ENCODE results near the gene ZNF24. TPM values are rescaled to one million over a fixed set of nuclear protein-coding genes. Genes with fewer than 3 reads are reported as not detected.

Gene ZNF24
- total and polyA plus RNA-seq, 8 donors: 7.5 to 37.8 (median 21.3) TPM

GRCh38 chr18:35311496-35311895 lies 32.7 kb downstream of the ZNF24 start:
- H3K27ac ChIP-seq: no peak overlapping the region
- H3K4me3 ChIP-seq: no peak overlapping the region
- H3K27me3 ChIP-seq: no peaks in the 10 kb centered on the region
- ATAC-seq (no peak), FAIRE-seq (no peak), DNase-seq (no peak)
- peaks cover 0 to 9% (median 2%) of the 10 kb centered on the region in 4 donors for H3K9me3 ChIP-seq
- TF ChIP-seq, protein P1, sequence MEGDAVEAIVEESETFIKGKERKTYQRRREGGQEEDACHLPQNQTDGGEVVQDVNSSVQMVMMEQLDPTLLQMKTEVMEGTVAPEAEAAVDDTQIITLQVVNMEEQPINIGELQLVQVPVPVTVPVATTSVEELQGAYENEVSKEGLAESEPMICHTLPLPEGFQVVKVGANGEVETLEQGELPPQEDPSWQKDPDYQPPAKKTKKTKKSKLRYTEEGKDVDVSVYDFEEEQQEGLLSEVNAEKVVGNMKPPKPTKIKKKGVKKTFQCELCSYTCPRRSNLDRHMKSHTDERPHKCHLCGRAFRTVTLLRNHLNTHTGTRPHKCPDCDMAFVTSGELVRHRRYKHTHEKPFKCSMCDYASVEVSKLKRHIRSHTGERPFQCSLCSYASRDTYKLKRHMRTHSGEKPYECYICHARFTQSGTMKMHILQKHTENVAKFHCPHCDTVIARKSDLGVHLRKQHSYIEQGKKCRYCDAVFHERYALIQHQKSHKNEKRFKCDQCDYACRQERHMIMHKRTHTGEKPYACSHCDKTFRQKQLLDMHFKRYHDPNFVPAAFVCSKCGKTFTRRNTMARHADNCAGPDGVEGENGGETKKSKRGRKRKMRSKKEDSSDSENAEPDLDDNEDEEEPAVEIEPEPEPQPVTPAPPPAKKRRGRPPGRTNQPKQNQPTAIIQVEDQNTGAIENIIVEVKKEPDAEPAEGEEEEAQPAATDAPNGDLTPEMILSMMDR (IDR thresholded peaks at IDR 0.05): no peak
- H3K36me3 ChIP-seq: peaks cover 0 to 6% (median 0%) of the 10 kb centered on the region in 3 donors
- no peaks in the 10 kb centered on the region for H3K4me1 ChIP-seq
- 80 to 95% methylated on average over 2 of the region's 2 CpGs for WGBS, 2 donors
- intact Hi-C loops (cut with DNase I): no loop called here

DNA sequence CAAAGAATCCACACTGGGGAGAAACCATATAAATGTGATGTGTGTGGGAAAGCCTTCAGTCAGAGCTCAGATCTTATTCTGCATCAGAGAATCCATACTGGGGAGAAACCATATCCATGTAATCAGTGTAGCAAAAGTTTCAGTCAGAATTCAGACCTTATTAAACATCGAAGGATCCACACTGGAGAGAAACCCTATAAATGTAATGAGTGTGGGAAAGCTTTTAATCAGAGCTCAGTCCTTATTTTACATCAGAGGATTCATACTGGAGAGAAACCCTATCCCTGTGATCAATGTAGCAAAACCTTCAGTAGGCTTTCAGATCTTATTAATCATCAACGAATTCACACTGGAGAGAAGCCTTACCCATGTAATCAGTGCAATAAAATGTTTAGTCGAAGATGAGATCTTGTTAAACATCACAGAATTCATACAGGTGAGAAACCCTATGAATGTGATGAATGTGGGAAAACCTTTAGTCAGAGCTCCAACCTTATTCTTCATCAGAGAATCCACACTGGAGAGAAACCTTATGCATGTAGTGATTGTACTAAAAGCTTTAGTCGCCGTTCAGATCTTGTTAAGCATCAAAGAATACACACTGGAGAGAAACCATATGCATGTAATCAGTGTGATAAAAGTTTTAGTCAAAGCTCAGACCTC lies 37.5 kb downstream of the ZNF24 start:
- DNase-seq (no peak), ATAC-seq (no peak)

DNA sequence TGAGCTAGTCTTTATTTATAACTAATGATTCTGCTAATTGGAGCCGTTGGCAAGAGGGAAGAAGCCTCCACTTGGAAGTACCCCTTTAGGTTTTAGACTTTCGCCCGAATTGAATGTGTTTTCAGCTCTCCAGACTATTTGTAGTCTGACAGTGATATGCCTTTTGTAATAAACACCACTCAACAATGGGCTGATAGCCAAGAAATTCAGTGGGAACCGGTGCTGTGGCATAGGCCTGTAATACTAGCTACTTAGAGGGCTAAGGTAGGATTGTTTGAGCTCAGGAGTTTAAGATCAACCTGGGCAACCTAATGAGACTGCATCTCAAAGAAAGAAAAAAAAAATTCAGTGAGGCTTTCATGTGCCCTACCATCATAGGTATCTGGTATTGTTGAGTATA lies 40.6 kb downstream of the ZNF24 start:
- FAIRE-seq (no peak), ATAC-seq (no peak), DNase-seq (no peak)
- H3K4me1 ChIP-seq: no peaks in the 10 kb centered on the region
- peaks cover 0 to 15% (median 0%) of the 10 kb centered on the region in 3 donors for H3K36me3 ChIP-seq
- peaks cover 0 to 19% (median 2%) of the 10 kb centered on the region in 4 donors for H3K9me3 ChIP-seq
- no peaks in the 10 kb centered on the region for H3K27me3 ChIP-seq
- 95% methylated on average over 4 of the region's 4 CpGs for WGBS, 2 donors
- H3K4me3 ChIP-seq: no peak overlapping the region
- no peak overlapping the region for H3K27ac ChIP-seq
- TF ChIP-seq, protein P1 (IDR thresholded peaks at IDR 0.05): no peak
- intact Hi-C loops (cut with DNase I): no loop called here

More for the DNA sequence above, 37.5 kb downstream of the ZNF24 start:
- Histone ChIP-seq H3K36me3 (peaks cover 0 to 15% (median 0%) of the 10 kb centered on the region in 3 donors), H3K27me3 (no peaks in the 10 kb centered on the region), H3K27ac (no peak overlapping the region), H3K4me3 (no peak overlapping the region), H3K4me1 (no peaks in the 10 kb centered on the region), H3K9me3 (peaks cover 0 to 19% (median 2%) of the 10 kb centered on the region in 4 donors)
- TF ChIP-seq, protein P1 (IDR thresholded peaks at IDR 0.05): no peak
- 98 to 100% methylated on average over 5 of the region's 5 CpGs for WGBS, 2 donors
- intact Hi-C loops (cut with DNase I): no loop called here
- FAIRE-seq: no peak

DNA sequence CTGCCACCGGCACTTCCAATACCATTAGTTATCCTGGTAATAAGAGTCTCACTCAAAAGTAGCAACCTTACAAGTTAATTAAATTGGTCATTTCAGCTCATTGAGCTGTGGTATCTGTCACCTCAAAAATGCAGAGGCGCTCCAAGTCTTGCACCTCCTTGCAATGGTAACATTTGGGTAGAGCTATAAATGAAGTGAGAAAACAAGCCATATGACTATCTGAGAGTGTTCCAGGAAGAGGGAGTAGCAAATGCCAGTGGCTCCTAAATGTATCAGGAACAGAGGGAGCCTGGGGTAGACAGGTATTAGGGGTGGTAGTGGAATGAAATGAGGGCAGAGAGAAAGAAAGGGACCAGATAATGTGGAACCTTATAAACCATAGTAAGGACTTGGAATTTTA lies 48.2 kb downstream of the ZNF24 start:
- TF ChIP-seq, protein P1 (IDR thresholded peaks at IDR 0.05): no peak
- Histone ChIP-seq H3K9me3 (no peaks in the 10 kb centered on the region), H3K4me3 (no peak overlapping the region), H3K27me3 (no peaks in the 10 kb centered on the region), H3K4me1 (peaks cover 0 to 5% (median 2%) of the 10 kb centered on the region in 3 donors), H3K27ac (no peak overlapping the region), H3K36me3 (no peaks in the 10 kb centered on the region)
- no peak for FAIRE-seq
- no peak for ATAC-seq
- whole genome bisulfite sequencing, 2 donors: 97 to 100% methylated on average over 2 of the region's 2 CpGs
- DNase-seq: no peak
- intact Hi-C loops (cut with DNase I): loop anchor here in 1 of 3 donors (5.0 kb wide), 1 partner anchor 41 kb away; no protein-coding TSS in a partner anchor

DNA sequence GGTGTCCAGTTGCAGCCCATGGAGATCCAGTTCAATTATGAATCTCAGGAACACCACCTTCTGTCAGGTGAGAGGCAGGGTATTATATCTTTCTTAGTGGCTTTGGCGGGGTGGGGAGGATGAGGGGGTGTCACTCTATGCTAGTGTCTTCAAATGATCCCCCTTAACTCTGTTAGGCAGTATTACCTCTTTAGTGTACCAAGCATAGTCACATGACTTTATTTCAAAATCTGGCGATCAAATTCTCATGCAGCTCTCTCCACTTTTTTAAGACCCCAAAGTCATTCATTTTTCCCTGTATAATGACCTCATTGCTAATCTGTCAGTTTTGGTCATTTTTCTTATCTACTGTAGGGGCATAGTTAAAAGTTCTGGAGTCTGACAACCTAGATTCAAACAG lies 53.1 kb downstream of the ZNF24 start:
- ATAC-seq: no peak
- H3K9me3 ChIP-seq: no peaks in the 10 kb centered on the region
- H3K4me3 ChIP-seq: peak overlapping the region in 2 of 4 donors; percentile 80 to 90
- no peaks in the 10 kb centered on the region for H3K36me3 ChIP-seq
- peaks cover 0 to 8% (median 7%) of the 10 kb centered on the region in 3 donors for H3K4me1 ChIP-seq
- intact Hi-C loops (cut with DNase I): no loop called here
- TF ChIP-seq, protein P1 (IDR thresholded peaks at IDR 0.05): no peak
- H3K27me3 ChIP-seq: no peaks in the 10 kb centered on the region
- WGBS, 2 donors: 79 to 85% methylated on average over 2 of the region's 2 CpGs
- no peak for FAIRE-seq
- no peak overlapping the region for H3K27ac ChIP-seq
- DNase-seq: no peak
